Mononuclear cell (primary cell): ENCODE results near the gene COG1. TPM values are rescaled to one million over a fixed set of nuclear protein-coding genes. Genes with fewer than 3 reads are reported as not detected.

Source experiments
- H3K27me3 ChIP-seq: 2 replicates; pipeline ENCODE4 v1.6.0; 2011; ENCODE audit warnings: low read length, control low read depth; ENCODE audit not compliant: insufficient read depth
- H3K4me1 ChIP-seq: 2 replicates; pipeline ENCODE4 v1.5.1; 2011; ENCODE audit warnings: mild to moderate bottlenecking, low read length, control low read depth; ENCODE audit not compliant: insufficient read depth
- H3K4me3 ChIP-seq: 2 replicates; pipeline ENCODE4 v1.5.1; 2011; ENCODE audit warnings: mild to moderate bottlenecking, low read length, moderate library complexity
- H3K9me3 ChIP-seq: 2 replicates; pipeline ENCODE4 v1.5.1; 2011; ENCODE audit warnings: low read depth, mild to moderate bottlenecking, control low read depth, low read length
- total RNA-seq: library from RNA; depleted of rRNA; stranded (reverse); fragments of >200 nt; gene quantifications from one replicate; pipeline ENCODE4 v1.2.3, GENCODE V29; 2012

Gene COG1
- total RNA-seq, 1 donor, result 28.9 TPM

DNA sequence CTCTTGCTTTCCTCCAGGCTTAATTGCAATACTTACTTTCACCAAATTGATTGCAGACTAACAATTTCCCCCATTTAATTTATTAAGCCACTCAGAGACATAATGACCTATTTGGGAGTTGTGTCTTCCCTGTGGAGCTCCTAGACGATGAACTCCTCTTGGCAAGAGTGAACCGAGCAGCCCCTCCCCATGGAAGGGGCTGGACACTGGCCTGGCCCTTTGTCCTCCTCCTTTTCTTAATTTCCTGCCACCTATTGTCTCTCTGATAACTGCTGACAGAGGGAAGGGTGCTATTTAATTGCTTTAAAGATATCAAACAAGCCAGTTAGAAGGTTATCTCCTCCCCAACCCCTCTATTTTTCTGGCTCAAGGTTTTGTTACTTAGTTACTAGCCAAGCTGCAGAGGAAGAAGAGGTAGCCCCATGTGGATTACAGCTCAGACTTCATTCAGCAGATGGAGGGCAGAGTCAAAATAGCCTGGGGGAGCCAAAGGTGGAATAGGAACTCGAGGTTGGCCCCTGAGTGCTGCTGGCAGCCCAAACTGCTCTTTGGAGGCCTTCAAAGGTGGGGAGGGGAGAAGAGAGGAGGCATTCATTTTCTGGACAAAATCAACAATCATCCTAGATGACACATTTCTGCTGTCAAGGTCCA, 31.8 kb upstream of the COG1 start:
- Histone ChIP-seq H3K9me3 (no peaks in the 10 kb centered on the region), H3K4me1 (peaks cover 23% of the 10 kb centered on the region), H3K27me3 (peaks cover 40% of the 10 kb centered on the region), H3K4me3 (no peak overlapping the region)

DNA sequence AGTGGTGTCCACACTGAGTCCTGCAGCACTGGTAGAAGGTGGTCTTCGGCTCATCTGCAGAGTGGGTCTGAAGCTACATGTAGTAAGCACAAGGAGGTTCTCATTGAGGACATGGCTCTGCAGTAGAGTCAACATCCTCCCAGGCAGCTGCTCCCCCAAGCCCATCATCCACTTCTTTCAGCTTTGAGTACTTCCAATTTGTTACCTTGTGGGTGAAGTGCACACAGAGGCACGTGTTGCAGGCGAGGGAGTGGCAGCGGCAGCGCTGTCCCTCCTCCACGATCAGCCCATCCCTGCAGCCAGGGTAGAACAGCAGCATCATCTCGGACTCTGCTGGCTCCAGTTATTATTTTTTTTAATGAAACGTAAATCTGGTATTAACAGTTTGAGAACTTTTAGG, 29.8 kb upstream of the COG1 start:
- H3K9me3 ChIP-seq, result no peaks in the 10 kb centered on the region
- peaks cover 59% of the 10 kb centered on the region for H3K27me3 ChIP-seq
- no peak overlapping the region for H3K4me3 ChIP-seq
- peaks cover 34% of the 10 kb centered on the region for H3K4me1 ChIP-seq

DNA sequence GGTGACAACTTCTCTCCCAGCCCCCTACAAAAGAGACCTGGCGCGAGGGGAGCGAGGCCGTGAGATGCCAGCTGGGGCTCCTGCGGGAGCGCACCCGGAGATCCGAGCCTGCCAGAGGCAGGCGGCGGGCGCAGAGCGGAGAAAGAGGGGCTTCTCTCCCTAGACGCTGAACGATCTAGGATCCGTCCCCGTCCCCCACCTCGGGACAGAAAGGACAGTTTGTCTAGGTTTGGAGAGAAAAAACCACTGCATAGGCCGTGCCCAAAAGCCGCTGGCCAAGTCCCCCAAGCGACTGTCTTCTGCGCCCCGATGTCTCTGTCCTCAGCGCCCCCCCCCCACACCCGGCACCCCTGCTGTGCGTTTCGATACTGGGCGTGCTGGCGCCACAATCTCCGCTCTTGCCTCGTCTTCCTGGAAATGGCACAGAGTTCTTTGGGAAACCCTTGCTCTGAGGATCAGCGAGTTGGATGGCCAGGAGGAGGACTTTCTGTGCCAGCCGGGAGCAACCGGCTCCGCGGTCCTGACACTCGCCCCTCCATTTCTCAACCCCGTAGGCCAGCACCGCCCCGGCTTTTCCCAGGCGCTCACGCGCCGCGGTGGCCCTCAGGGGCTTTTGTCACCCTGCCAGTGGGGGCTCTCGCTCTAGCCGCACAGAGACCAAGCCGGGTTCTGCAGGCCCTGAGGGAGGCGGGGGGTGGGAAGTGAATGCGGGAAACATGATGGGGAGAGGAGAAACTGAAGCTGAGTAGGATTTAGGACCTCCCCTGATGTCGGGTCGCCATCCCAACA, 27.0 kb upstream of the COG1 start:
- Histone ChIP-seq H3K9me3 (no peaks in the 10 kb centered on the region), H3K4me3 (peak overlapping the region; percentile 24), H3K4me1 (peaks cover 34% of the 10 kb centered on the region), H3K27me3 (peaks cover 63% of the 10 kb centered on the region)

DNA sequence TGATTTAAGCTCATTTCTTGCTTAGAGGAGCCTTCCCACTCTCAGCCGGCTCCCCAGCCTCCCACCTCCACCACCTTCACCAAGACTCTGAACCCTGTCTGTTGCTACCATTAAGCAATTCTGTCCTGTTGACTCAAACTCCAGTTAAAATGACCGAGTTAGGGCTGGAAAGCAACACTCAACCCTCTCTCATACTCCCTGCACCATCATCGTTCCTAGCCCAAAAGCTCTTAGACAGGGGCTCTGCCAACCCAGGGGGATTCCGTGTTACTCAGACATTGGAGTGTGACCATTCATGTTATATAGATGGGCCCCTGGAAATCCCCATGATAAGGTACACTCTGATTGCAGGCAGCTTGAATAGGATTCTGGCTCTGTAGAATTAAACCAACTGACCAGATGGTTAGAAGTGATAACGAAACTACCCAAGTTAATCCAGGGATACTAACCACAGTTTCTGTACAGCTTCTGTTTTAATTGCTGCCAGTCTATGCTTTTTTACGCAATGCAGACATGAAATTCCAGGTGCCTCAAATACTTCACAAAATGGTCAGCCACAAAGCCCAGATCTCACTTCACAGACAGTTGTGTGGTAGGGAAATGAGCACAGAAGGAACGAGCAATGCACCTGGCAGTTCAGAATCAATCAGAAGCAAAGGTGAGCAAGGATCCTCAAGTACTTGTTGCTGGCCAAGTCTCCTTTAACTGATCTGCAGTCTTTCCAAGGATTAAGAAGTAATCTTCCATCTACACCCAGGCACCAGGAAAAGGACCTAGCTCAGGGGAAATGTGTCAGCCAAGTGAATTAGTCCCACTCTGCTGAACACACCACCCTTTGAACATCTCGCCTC, 25.9 kb upstream of the COG1 start:
- H3K27me3 ChIP-seq, result peaks cover 56% of the 10 kb centered on the region
- no peaks in the 10 kb centered on the region for H3K9me3 ChIP-seq
- H3K4me3 ChIP-seq, result no peak overlapping the region
- peaks cover 34% of the 10 kb centered on the region for H3K4me1 ChIP-seq

DNA sequence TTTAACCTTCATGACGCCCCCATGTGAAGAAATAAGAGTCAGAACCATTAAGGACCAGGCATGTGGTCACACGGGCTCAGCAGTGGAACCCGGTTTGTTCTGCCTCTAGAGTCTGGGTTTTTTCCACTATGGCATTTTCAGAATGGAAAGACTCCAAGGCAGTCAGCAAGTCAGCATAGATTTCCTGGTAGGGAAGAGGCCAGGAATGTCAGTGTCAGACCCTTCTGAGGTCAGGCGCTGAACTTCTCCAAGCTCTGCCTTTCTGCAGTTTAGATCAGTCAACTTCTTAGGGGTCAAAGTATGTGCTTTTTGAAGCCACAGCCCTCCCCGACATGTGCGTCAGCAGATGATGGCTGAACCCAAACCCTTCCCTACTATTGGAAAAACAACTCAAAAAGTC, 24.2 kb upstream of the COG1 start:
- Histone ChIP-seq H3K9me3 (no peaks in the 10 kb centered on the region), H3K27me3 (peaks cover 46% of the 10 kb centered on the region), H3K4me1 (peaks cover 34% of the 10 kb centered on the region), H3K4me3 (no peak overlapping the region)

DNA sequence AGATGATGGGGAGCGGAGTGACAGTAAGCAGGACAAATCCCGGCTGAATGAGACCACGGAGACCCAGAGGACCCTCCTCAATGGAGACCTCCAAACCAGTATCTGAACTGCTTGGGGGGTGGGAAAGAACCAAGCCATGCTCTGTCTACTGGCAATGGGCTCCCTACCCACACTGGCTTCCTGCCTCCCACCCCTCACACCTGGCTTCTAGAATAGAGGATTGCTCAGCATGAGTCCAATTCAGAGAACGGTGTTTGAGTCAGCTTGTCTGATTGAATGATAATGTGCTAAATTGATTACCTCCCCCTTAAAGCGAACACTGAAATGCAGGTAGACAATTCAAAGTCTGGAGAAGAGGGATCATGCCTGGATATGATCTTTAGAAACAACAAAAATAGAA, 22.5 kb upstream of the COG1 start:
- Histone ChIP-seq H3K27me3 (peaks cover 31% of the 10 kb centered on the region), H3K4me1 (peaks cover 22% of the 10 kb centered on the region), H3K9me3 (no peaks in the 10 kb centered on the region), H3K4me3 (no peak overlapping the region)

DNA sequence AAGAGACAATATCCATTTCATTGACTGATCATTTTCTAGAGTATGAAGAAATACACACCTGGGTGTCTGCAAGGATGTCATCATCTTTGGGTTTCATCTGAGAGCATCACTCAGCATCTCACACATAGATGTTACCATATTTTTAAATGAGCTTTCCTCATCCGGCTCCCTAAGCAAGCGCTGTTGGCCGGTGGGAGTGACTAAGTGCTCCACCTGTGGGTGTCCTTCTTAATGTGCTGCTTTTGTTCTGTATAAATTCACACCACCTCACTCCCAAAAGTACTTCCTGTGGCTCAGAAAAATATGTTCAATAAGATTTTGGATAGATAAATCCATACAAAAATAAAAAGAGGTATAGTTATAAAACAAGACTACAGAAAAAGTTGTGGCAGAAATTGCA, 20.6 kb upstream of the COG1 start:
- H3K4me1 ChIP-seq, result peaks cover 2% of the 10 kb centered on the region
- H3K9me3 ChIP-seq, result no peaks in the 10 kb centered on the region
- peaks cover 13% of the 10 kb centered on the region for H3K27me3 ChIP-seq
- no peak overlapping the region for H3K4me3 ChIP-seq

DNA sequence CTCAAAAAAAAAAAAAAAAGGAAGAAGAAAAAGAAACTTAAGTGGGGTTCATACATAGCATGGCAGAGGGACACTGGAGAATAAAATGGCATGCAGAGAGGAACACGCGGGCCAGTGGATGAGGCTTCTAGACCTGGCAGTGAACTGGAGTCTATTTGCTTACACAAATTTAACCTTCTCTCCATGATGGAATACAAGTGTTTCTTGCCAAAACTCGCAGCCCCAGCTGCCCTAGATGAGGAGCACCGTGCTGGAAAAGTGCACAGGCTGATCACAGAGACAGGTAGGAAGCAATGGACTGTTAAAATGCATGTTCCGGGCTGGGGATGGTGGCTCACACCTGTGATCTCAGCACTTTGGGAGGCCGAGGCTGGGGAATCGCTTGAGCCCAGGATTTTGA, 18.7 kb upstream of the COG1 start:
- Histone ChIP-seq H3K27me3 (no peaks in the 10 kb centered on the region), H3K4me3 (no peak overlapping the region), H3K4me1 (no peaks in the 10 kb centered on the region), H3K9me3 (no peaks in the 10 kb centered on the region)

DNA sequence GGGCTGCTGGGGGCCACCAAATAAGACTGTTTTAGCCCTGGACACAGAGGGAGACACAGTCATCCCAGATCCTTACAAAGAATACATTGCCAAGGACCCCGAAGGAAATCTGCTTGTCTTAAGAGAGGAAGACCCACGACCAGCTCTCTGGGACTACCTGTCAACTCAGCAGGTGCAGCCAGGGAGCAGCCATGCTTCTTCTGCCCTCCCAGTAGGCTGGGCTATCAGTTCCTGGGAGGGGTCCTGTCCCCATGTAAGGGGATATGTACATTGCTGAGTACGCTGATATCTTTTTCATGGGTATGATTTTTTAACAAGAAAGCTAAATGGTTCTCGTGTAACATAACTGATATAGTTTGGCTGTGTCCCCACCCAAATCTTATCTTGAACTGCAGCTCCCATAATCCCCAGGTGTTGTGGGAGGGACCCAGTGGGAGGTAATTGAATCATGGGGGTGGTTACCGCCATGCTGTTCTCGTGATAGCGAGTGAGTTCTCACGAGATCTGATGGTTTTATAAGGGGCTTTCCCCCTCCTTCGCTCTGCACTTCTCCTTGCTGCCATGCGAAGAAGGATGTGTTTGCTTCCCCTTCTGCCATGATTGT, 16.8 kb upstream of the COG1 start:
- H3K4me3 ChIP-seq, result no peak overlapping the region
- H3K27me3 ChIP-seq, result no peaks in the 10 kb centered on the region
- no peaks in the 10 kb centered on the region for H3K9me3 ChIP-seq
- no peaks in the 10 kb centered on the region for H3K4me1 ChIP-seq

DNA sequence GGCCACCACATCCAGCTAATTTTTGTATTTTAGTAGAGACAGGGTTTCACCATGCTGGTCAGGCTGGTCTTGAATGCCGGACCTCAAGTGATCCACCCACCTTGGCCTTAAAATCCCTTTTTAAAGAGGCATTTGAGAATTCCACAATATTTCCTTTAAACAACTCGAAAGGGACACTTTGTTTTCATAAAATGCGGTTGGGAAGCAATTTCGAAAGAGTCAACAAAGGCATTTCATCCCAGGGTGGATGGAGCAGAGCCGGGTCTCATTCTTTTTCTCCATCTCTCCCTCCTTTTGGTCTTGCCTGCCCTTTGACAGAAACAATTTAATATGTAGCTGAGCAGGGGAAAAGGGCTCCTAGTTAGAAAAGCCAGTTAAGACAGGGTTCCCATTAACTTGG, 13.5 kb upstream of the COG1 start:
- H3K9me3 ChIP-seq, result no peaks in the 10 kb centered on the region
- no peaks in the 10 kb centered on the region for H3K27me3 ChIP-seq
- H3K4me1 ChIP-seq, result peaks cover 8% of the 10 kb centered on the region
- no peak overlapping the region for H3K4me3 ChIP-seq

DNA sequence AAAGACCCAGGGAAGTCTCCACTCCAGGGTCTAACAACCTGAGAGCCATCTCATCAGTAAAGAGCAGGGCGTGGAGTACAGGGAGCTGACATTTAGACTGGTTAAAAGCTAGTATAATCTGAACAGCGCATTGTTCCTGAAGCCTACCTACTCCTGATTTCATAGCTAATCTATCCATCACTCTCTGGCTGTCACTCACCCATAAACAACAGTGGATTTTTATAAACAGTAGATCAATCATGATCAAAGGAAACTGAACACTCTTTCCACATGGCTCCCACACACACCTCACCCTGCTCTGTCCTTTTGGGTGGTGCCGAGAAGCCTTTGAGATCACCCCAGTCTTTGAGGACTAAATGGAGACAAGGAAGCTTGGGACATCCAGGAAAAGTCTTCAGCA, 13.0 kb upstream of the COG1 start:
- H3K4me3 ChIP-seq, result no peak overlapping the region
- H3K4me1 ChIP-seq, result peaks cover 13% of the 10 kb centered on the region
- H3K27me3 ChIP-seq, result no peaks in the 10 kb centered on the region
- no peaks in the 10 kb centered on the region for H3K9me3 ChIP-seq

DNA sequence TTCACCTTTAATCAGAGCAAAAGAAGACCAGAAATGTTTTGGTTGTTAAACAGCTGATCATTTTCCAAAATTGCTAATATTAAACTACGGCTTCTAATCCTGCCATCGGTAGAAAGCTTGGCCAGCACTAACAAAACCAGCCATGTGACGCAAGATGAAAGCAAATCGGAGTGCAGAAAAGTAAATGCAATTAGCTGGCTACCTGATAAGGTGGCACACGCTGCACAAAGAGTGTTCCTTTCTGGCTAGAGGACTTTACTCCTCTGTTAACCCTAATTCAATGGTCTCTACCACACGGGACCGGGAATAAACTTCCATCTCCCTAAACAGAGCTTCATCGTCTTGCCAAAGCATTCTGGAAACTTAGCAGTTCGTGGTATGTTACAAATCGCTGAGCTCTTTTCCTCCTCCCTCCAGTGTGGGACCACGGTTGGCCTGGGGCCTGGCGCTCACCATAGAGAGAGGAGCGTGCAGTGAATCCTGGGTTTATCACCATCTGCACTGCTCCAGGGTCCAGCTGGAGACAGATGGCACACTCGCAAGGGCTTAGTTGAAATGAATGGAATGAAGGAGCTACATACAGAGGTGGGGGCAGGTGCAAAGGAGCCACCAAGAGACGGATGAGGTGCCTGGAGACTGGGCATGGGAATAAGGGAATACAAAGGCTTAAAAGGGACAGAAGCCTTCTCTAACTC, 10.1 kb upstream of the COG1 start:
- no peak overlapping the region for H3K4me3 ChIP-seq
- H3K9me3 ChIP-seq, result no peaks in the 10 kb centered on the region
- H3K4me1 ChIP-seq, result peaks cover 13% of the 10 kb centered on the region
- H3K27me3 ChIP-seq, result no peaks in the 10 kb centered on the region

DNA sequence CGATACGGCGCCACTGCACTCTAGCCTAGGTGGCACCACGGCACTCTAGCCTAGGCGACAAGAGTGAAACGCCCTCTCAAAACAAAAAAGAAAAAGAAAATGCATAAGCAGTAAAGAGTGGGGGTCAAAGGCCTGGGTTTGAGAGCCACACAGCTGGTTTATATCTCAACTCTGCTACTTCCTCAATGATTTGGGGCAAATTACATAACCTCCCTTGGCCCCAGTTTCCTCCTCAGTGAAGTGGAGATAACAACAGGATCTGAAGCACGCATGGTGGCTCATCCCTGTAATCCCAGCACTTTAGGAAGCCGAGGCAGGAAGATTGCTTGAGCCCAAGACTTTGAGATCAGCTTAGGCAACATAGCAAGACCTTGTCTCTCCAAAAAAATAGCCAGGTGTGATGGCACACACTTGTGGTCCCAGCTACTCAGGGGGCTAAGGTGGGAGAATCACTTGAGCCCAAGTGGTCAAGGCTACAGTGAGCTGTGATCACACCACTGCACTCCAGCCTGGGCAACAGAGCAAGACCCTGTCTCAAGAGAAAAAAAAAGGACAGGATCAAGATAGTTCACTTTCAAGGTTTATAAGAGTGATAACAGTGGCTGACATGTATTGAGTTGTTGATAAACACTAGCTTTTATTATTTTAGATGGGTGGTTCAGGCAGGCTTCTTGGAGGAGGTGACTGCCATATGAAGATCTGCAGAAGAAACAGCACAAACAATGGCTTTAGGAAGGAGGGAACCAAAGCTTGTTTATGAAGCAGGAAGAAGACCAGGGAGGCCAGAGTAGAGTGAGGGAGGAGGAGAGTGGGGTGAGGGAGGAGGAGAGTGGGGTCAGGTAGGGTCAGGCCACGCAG, 8.5 kb upstream of the COG1 start:
- H3K4me1 ChIP-seq, result peaks cover 13% of the 10 kb centered on the region
- H3K4me3 ChIP-seq, result no peak overlapping the region
- no peaks in the 10 kb centered on the region for H3K9me3 ChIP-seq
- H3K27me3 ChIP-seq, result no peaks in the 10 kb centered on the region
